EL (cell line): ENCODE results near the gene PEX1.
"Not testable (repeated sequence)": the region's sequence is repeated elsewhere in the genome, so short reads cannot be mapped to it uniquely, and the experiment has no call there.

Experiments used
- DNase-seq: peaks from one replicate; pipeline ENCODE4 v3.0.0-alpha.2; 2016

PEX1 gene

DNA sequence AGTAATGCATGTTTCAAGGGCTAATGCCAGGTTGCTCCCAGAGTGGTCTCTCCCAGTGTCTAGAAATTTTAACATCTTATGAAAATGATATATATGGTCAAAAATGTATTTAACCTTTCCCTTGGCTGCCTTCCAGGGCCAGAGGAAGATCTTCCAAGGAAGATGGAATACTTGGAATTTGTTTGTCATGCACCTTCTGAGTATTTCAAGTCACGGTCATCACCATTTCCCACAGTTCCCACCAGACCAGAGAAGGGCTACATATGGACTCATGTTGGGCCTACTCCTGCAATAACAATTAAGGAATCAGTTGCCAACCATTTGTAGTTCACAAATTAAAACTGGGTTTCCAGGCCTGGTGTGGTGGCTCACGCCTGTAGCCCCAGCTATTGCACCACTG is 72.1 kb downstream of the PEX1 start:
- peak; percentile 72 for DNase-seq

DNA sequence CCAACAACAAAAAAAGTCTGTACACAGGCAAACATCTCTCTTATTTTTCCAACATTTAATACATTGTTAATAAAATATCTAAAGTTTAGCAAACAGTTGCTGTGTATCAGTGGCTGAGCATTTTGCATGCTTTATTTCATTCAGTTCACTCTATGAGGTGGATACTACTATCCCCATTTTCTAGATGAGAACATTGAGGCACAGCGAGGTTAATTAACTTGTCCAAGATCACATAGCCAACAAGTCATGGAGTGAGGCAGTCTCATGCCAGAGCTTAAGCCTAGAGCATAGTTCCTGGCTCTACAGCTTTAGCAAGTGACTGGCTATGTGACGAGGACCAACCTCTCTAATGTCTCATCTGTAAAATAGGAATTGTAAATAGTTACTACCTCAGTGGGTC is 76.7 kb downstream of the PEX1 start:
- no peak for DNase-seq

DNA sequence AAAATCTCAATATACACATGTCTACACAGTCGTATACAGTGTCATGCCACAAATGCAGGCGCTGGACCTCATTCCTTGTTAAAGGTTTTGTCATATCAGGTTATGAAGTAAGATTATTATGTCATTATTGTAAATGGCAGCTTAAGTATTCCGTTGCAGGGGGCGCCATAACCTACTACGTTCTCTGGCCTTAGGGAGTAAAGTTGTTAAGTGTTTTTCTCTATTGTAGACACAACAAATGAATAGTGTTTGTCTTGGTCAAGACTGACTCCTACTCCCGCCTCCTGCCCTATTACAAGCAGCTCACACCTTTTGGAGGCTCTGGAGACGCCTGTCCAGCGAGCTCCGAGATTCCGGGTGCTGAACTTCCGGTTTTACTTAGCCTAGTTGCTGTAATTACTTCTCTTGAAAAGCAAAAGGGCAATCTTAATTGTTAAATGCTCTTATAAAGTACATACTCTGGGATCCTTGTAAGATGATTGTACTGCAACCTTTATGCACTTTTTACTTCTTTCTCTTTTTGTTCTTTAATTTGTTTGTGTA is 80.0 kb downstream of the PEX1 start:
- peak; percentile 55 for DNase-seq

DNA sequence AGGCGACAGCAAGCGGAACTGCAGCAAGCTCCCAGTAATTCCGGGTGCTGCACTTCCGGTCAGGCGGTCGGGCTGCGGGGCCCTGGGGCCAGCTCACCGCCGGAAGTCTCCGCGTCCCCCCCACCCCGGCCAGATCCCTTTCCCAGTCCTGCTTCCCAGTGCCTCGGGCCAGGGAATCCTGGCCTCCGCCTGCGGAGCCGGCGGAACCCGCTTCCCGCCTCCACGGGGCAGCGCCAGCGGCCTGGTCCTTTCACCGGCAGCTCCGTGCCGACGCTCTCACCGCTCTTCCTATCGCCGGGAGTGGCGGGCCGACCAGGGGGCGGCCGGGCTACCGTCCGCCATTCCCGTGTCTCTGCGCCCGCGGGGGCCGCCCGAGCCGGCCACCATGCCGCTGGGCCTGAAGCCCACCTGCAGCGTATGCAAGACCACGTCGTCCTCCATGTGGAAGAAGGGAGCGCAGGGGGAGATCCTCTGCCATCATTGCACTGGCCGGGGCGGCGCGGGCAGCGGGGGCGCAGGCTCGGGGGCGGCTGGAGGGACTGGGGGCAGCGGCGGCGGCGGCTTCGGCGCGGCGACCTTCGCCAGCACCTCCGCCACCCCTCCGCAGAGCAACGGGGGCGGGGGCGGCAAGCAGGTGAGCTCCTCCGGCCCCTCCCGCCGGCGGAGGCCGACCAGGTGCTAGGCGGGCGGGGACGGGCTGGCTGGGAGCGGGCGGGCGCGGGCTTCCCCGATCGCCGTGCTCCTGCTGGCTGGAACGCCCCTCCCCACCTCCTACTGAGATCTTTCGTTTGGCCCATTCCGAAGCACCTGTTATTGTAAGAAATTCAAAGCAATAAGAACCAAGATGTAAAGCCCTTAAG is 80.7 kb downstream of the PEX1 start, which contains the start of gene GATAD1:
Gene GATAD1, plus strand, starts transcription at position 138 of the 860 bp plus-strand sequence. Its CDS starts 248 bp downstream, at position 386.
- peak; percentile 93 for DNase-seq

DNA sequence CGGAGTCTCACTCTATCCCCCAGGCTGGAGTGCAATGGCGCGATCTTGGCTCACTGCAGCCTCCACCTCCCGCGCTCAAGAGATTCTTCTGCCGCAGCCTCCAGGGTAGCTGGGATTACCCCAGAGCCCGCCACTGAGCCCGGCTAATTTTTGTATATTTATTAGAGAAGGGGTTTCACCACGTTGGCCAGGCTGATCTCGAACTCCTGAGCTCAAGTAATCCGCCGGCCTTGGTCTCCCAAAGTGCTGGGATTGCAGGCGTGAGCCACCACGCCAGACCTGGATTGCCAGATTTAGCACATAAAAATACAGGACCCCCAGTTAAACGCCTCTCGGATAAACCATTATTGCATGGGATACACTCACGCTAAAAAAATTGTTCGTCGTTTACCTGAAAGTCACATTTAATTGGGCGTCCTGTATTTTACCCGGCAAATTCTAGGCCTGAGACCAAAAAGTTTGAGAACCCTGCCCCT is 81.4 kb downstream of the PEX1 start:
- DNase-seq = no peak

DNA sequence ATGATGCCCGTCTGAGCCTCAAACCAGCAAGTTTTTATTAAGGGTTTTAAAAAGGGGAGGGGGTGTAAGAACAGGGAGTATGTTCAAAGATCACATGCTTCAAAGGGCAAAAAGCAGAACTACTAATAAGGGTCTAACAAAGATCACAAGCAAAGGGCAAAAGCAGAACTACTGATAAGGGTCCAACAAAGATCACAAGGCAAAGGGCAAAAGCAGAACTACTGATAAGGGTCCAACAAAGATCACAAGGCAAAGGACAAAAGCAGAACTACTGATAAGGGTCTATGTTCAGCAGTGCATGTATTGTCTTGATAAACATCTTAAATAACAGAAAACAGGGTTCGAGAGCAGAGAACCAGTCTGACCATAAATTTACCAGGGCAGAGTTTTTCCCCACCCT is 85.6 kb downstream of the PEX1 start:
- not testable (repeated sequence) for DNase-seq

DNA sequence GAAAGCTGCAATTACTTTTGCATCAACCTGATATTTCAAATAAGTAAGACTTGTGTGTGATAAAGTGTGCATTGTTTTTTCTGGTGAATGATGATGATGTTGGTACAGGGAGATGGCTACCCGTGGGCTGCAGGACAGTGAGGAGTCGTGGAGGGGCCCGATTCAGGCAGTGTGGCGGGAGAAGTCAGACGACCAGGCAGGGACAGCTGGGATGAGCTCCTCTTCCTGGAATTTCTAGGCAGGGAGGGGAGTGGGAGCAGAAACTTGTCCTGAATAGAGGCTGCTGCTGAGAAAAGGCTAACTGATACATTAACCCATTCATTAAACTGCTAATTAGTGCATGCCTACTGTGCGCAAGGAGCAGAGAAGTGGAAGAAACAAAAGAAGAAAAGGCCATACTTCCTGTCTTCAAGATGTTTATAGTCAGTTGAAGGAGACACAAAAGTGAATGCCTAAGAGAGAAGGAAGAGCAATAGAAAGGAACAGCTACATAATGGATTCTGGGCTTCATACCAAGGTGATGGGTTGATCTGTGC is 90.3 kb downstream of the PEX1 start:
- DNase-seq = no peak
